Trophoblast cell (in vitro differentiated cells and primary cell): ENCODE measurements around the gene TMEM198.

Experiments used
- DNase-seq, 2 donors: peaks; one replicate each; pipeline ENCODE4 v3.0.0-alpha.2; 2016
- H2AFZ ChIP-seq: 2 replicates; pipeline ENCODE4 v1.6.1; 2013; ENCODE audit warnings: low read length, moderate library complexity, mild to moderate bottlenecking; ENCODE audit not compliant: insufficient read depth, poor library complexity
- H2AK5ac ChIP-seq: 2 replicates; pipeline ENCODE4 v1.6.1; 2013; ENCODE audit warnings: mild to moderate bottlenecking, low read length
- H2BK120ac ChIP-seq: 2 replicates; pipeline ENCODE4 v1.6.1; 2013; ENCODE audit warnings: low read length, mild to moderate bottlenecking, moderate library complexity; ENCODE audit not compliant: insufficient read depth, poor library complexity
- H2BK12ac ChIP-seq: 2 replicates; pipeline ENCODE4 v1.6.1; 2013; ENCODE audit warnings: mild to moderate bottlenecking, low read length, moderate library complexity
- H2BK5ac ChIP-seq: 2 replicates; pipeline ENCODE4 v1.6.1; 2013; ENCODE audit warnings: low read length, low read depth, moderate library complexity, mild to moderate bottlenecking; ENCODE audit not compliant: poor library complexity
- H3K14ac ChIP-seq: 2 replicates; pipeline ENCODE4 v1.6.1; 2013; ENCODE audit warnings: mild to moderate bottlenecking, low read length
- H3K18ac ChIP-seq: 2 replicates; pipeline ENCODE4 v1.6.1; 2013; ENCODE audit warnings: mild to moderate bottlenecking, low read length
- H3K23ac ChIP-seq: 2 replicates; pipeline ENCODE4 v1.6.1; 2013; ENCODE audit warnings: low read length
- H3K27ac ChIP-seq: 2 replicates; pipeline ENCODE4 v1.5.1; 2013; ENCODE audit warnings: low read depth, mild to moderate bottlenecking, inconsistent platforms, low read length, moderate library complexity
- H3K27me3 ChIP-seq: 2 replicates; pipeline ENCODE4 v1.6.1; 2013; ENCODE audit warnings: inconsistent platforms, mild to moderate bottlenecking, low read length, moderate library complexity; ENCODE audit not compliant: insufficient read depth
- H3K36me3 ChIP-seq, 2 experiments: 1 replicate in 1 of 2; 2 replicates in 1 of 2; pipeline ENCODE4 v1.6.1; 2013; ENCODE audit warnings: low read length in 2 of 2, mild to moderate bottlenecking in 2 of 2, moderate library complexity in 1 of 2; ENCODE audit not compliant: insufficient read depth in 2 of 2, control insufficient read depth in 1 of 2
- H3K4ac ChIP-seq: 2 replicates; pipeline ENCODE4 v1.6.1; 2013; ENCODE audit warnings: low read depth, mild to moderate bottlenecking, low read length, moderate library complexity
- H3K4me1 ChIP-seq, 2 experiments: 1 replicate in 1 of 2; 2 replicates in 1 of 2; pipeline ENCODE4 v1.6.1; 2013; ENCODE audit warnings: low read length in 2 of 2, mild to moderate bottlenecking in 2 of 2, moderate library complexity in 1 of 2; ENCODE audit not compliant: insufficient read depth in 2 of 2, control insufficient read depth in 1 of 2
- H3K4me2 ChIP-seq: 2 replicates; pipeline ENCODE4 v1.6.1; 2013; ENCODE audit warnings: inconsistent platforms, mild to moderate bottlenecking, low read length, moderate library complexity
- H3K4me3 ChIP-seq: 2 replicates; pipeline ENCODE4 v1.5.1; 2013; ENCODE audit warnings: mild to moderate bottlenecking, low read depth, low read length, inconsistent platforms
- H3K79me1 ChIP-seq: one replicate; pipeline ENCODE4 v1.6.1; 2013; ENCODE audit warnings: low read length
- H3K79me2 ChIP-seq: 2 replicates; pipeline ENCODE4 v1.6.1; 2013; ENCODE audit warnings: low read length, mild to moderate bottlenecking; ENCODE audit not compliant: control insufficient read depth, insufficient read depth, poor library complexity
- H3K9ac ChIP-seq: 2 replicates; pipeline ENCODE4 v1.6.1; 2013; ENCODE audit warnings: mild to moderate bottlenecking, low read length
- H3K9me3 ChIP-seq: 2 replicates; pipeline ENCODE4 v1.6.1; 2013; ENCODE audit warnings: low read depth, mild to moderate bottlenecking, control low read depth, inconsistent platforms, low read length; ENCODE audit not compliant: insufficient read depth
- H4K12ac ChIP-seq: 2 replicates; pipeline ENCODE4 v1.6.1; 2013; ENCODE audit warnings: low read depth, mild to moderate bottlenecking, low read length, moderate library complexity
- H4K8ac ChIP-seq: 2 replicates; pipeline ENCODE4 v1.6.1; 2013; ENCODE audit warnings: low read depth, mild to moderate bottlenecking, low read length, moderate library complexity
- H4K91ac ChIP-seq: one replicate; pipeline ENCODE4 v1.6.1; 2013; ENCODE audit warnings: low read depth, mild to moderate bottlenecking, low read length, moderate library complexity
- WGBS: extraction: QIAGEN DNeasy Blood & Tissue Kit; methylation state at CpG from one replicate; pipeline ENCODE4 v1.1.7; 2013; ENCODE audit warnings: missing lambda C conversion rate; ENCODE audit not compliant: insufficient read length, insufficient coverage; ENCODE audit errors: extremely low coverage; 5-methylcytosine and 5-hydroxymethylcytosine counted together

The TMEM198 gene

DNA sequence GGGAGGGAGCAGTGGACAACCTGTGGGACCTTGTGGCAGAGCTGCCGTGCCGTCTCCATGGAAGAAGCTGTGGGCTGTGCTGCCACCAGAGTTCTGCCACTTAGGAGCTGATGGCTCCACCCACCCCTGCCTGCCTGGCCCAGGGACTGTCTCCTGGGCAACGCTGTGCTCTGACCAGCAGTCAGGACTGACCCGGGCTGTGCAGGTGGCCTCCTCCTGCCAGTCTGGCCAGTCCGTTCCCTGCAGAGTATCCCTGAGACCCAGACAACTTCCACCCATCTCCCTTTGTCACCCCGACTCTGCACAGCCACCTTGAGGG is 16.8 kb upstream of the TMEM198 start:
- H4K91ac ChIP-seq, result no peak overlapping the region
- no peaks in the 10 kb centered on the region for H3K79me1 ChIP-seq
- no peak overlapping the region for H2BK12ac ChIP-seq
- H3K27me3 ChIP-seq, result peaks cover 26% of the 10 kb centered on the region
- H3K36me3 ChIP-seq, result no peaks in the 10 kb centered on the region
- no peak overlapping the region for H4K8ac ChIP-seq
- no peak overlapping the region for H2BK5ac ChIP-seq
- H3K23ac ChIP-seq, result no peak overlapping the region
- no peak overlapping the region for H3K4me2 ChIP-seq
- no peak overlapping the region for H2AFZ ChIP-seq
- no CpG with 5 or more reads among the region's 6 CpGs for WGBS
- H3K18ac ChIP-seq, result no peak overlapping the region
- no peak overlapping the region for H3K4ac ChIP-seq
- no peaks in the 10 kb centered on the region for H3K4me1 ChIP-seq
- no peak overlapping the region for H3K4me3 ChIP-seq
- no peaks in the 10 kb centered on the region for H3K79me2 ChIP-seq
- DNase-seq, result peak in 1 of 2 donors; percentile 20
- no peak overlapping the region for H2BK120ac ChIP-seq
- no peak overlapping the region for H4K12ac ChIP-seq
- H3K14ac ChIP-seq, result no peak overlapping the region
- no peak overlapping the region for H3K27ac ChIP-seq
- H3K9me3 ChIP-seq, result peaks cover 5% of the 10 kb centered on the region
- no peak overlapping the region for H3K9ac ChIP-seq
- H2AK5ac ChIP-seq, result no peak overlapping the region

DNA sequence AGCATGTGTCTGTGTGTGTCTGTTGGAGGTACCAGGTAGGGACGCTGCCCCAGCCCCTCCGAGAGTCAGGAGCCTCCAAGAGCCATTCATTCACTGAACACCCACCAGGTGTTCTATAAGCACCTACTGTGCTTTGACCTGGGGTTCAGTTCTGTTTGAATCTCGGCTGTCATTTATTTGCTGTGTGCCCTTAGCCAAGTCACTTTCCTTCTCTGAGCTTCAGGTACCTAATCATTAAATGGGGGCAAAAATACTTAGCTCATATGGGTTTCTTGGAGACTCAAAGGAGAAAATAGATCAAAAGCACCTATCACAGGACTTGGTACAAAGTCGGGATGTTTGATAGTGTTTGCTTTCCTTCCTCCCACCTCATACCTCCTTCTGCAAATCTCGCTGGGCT is 16.4 kb upstream of the TMEM198 start:
- no peak for DNase-seq
- Histone ChIP-seq H3K27ac (no peak overlapping the region), H4K91ac (no peak overlapping the region), H2AFZ (no peak overlapping the region), H3K9ac (no peak overlapping the region), H3K14ac (no peak overlapping the region), H3K4me2 (no peak overlapping the region), H3K79me2 (no peaks in the 10 kb centered on the region), H2AK5ac (no peak overlapping the region), H3K79me1 (no peaks in the 10 kb centered on the region), H3K4ac (no peak overlapping the region), H3K27me3 (peaks cover 23% of the 10 kb centered on the region), H2BK120ac (no peak overlapping the region), H2BK5ac (no peak overlapping the region), H3K23ac (no peak overlapping the region), H3K4me3 (no peak overlapping the region), H3K36me3 (no peaks in the 10 kb centered on the region), H2BK12ac (no peak overlapping the region), H4K8ac (no peak overlapping the region), H3K18ac (no peak overlapping the region), H4K12ac (no peak overlapping the region), H3K4me1 (no peaks in the 10 kb centered on the region), H3K9me3 (peaks cover 5% of the 10 kb centered on the region)
- no CpG with 5 or more reads among the region's 5 CpGs for WGBS

DNA sequence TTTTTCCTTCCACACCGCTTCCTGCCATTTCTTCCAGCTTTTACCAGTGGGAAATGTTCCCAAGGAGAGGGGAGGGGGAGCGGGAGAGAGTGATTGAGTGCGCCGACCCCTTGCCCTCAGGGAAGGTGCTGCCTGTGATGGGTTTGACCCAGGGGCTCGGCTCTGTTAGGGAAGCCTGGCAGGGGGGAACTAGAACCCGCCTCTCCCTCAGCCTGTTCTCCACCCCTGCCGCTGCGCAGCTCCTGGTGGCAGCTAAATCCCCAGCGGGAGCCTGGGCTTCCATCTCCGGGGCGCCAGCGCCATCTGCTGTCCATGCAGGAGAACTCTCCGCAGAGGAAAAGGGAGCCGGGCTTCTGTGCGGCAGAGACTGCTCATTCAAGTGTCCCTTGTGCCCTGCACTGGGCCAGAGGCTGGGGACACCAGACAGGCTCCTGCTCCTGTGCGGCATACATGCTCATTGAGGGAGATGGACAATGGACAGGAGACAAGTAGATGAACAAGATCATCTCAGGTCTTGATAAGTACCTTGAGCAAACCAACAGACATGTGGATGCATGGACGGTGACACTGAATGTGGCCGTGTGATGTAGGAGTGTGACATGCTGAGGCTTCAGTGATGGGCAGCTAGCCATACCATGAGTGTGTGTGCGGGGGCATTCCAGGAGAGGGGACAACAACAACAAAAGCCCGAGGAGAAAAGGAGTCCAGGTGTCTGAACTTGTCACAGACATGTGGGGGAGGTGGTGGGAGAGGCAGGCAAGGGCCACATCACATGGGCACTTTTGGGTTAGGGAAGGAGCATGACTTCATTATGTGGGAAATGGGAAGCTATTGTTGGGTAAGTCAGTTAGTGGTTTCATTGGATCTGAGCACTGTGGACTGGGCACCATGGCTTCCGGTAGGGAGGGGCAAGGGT is 13.5 kb upstream of the TMEM198 start:
- no peak overlapping the region for H4K91ac ChIP-seq
- no peak overlapping the region for H3K23ac ChIP-seq
- H2BK12ac ChIP-seq, result no peak overlapping the region
- H3K4me3 ChIP-seq, result no peak overlapping the region
- peaks cover 9% of the 10 kb centered on the region for H3K27me3 ChIP-seq
- H3K79me2 ChIP-seq, result no peaks in the 10 kb centered on the region
- no peak overlapping the region for H3K4ac ChIP-seq
- H3K4me2 ChIP-seq, result peak overlapping the region; percentile 45
- peaks cover 3% of the 10 kb centered on the region for H3K9me3 ChIP-seq
- no peaks in the 10 kb centered on the region for H3K79me1 ChIP-seq
- no peak overlapping the region for H4K12ac ChIP-seq
- no peak overlapping the region for H2AFZ ChIP-seq
- no peak overlapping the region for H2BK5ac ChIP-seq
- H3K9ac ChIP-seq, result no peak overlapping the region
- H4K8ac ChIP-seq, result no peak overlapping the region
- H3K4me1 ChIP-seq, result no peaks in the 10 kb centered on the region
- no CpG with 5 or more reads among the region's 21 CpGs for WGBS
- H3K14ac ChIP-seq, result no peak overlapping the region
- peak; percentile 80 to 92 for DNase-seq
- H2AK5ac ChIP-seq, result no peak overlapping the region
- no peak overlapping the region for H3K27ac ChIP-seq
- H3K18ac ChIP-seq, result no peak overlapping the region
- no peaks in the 10 kb centered on the region for H3K36me3 ChIP-seq
- H2BK120ac ChIP-seq, result no peak overlapping the region

DNA sequence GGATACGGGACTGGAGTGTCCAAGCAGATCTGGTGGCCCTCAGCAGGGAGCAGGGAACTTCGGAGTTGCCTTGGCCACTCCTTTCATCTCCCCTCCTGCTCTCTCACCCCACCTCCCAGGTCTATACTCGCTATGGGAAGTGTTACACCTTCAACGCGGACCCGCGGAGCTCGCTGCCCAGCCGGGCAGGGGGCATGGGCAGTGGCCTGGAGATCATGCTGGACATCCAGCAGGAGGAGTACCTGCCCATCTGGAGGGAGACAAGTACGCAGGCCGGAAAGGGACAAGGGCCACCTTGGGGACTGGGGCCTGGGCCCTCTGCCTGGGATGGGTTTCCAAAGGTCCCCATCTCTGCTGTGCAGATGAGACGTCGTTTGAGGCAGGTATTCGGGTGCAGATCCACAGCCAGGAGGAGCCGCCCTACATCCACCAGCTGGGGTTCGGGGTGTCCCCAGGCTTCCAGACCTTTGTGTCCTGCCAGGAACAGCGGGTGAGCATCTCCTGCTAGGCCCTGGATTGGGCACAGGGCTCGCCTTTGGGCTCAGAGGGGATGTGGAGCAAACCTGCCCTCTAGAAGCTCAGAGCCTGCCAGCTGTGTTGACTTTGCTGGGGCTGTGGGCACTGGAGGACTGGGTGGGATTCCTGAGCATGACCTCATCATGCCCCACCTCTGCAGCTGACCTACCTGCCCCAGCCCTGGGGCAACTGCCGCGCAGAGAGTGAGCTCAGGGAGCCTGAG is 12.0 kb upstream of the TMEM198 start:
- WGBS, result no CpG with 5 or more reads among the region's 20 CpGs
- H3K14ac ChIP-seq, result no peak overlapping the region

More for the DNA sequence above, 12.0 kb upstream of the TMEM198 start:
- Histone ChIP-seq H3K4me1 (no peaks in the 10 kb centered on the region), H2AK5ac (no peak overlapping the region), H3K23ac (no peak overlapping the region), H3K18ac (no peak overlapping the region), H3K9me3 (peaks cover 3% of the 10 kb centered on the region), H3K79me1 (no peaks in the 10 kb centered on the region), H3K27ac (no peak overlapping the region), H2AFZ (no peak overlapping the region), H3K27me3 (peaks cover 9% of the 10 kb centered on the region), H4K12ac (no peak overlapping the region), H2BK120ac (no peak overlapping the region), H2BK12ac (no peak overlapping the region), H3K4ac (no peak overlapping the region), H4K8ac (no peak overlapping the region), H2BK5ac (no peak overlapping the region), H3K9ac (no peak overlapping the region), H3K4me3 (no peak overlapping the region), H3K4me2 (no peak overlapping the region), H3K79me2 (no peaks in the 10 kb centered on the region), H3K36me3 (no peaks in the 10 kb centered on the region), H4K91ac (no peak overlapping the region)
- DNase-seq, result peak in 1 of 2 donors; percentile 29
